ENCODE data around the gene TFB1M. TPM values are rescaled to one million over a fixed set of nuclear protein-coding genes. Genes with fewer than 3 reads are reported as not detected.
A peak's percentile ranks its signal among the peaks of the same experiment; 100 is the strongest.

Gene TFB1M
- total RNA-seq, 8 experiments from 2014 or later, result 14.6 to 38.9 (median 21.0) TPM

- no peak for ATAC-seq (replicated peaks in 6 of 8)
- WGBS, 10 experiments, result 67 to 100% (median 93%) methylated on average over 1 to 2 of the region's 2 CpGs
- in situ Hi-C loops (cut with MboI; ENCODE audit: low pct_unique_long_range_greater_than_20kb in 2 of 9, low sequenced_read_pairs in 9 of 9, unreplicated experiment in 9 of 9), result no loop called here
- Histone ChIP-seq H3K4me1 (replicated peaks in 1 of 2) (peaks cover 0 to 5% of the 10 kb centered on the region in 2 donors), H3K4me3 (no peak overlapping the region), H3K27ac (no peak overlapping the region)
These were observed 2.7 kb downstream of the TFB1M start for GRCh38 chr6:155311583-155311982.

- in situ Hi-C loops (cut with MboI; ENCODE audit: low pct_unique_long_range_greater_than_20kb in 2 of 9, low sequenced_read_pairs in 9 of 9, unreplicated experiment in 9 of 9), result no loop called here
- ATAC-seq (replicated peaks in 6 of 8), result no peak
- Histone ChIP-seq H3K27ac (no peak overlapping the region), H3K4me3 (no peak overlapping the region), H3K4me1 (replicated peaks in 1 of 2) (peaks cover 0 to 5% of the 10 kb centered on the region in 2 donors)
- 82 to 100% (median 94%) methylated on average over 1 to 6 of the region's 6 CpGs for WGBS, 10 experiments
These were observed 3.2 kb downstream of the TFB1M start for GRCh38 chr6:155311086-155311485.

GRCh38 chr6:155310596-155310995 is 3.7 kb downstream of the TFB1M start:
- in situ Hi-C loops (cut with MboI; ENCODE audit: low pct_unique_long_range_greater_than_20kb in 2 of 9, low sequenced_read_pairs in 9 of 9, unreplicated experiment in 9 of 9), result no loop called here
- WGBS, 10 experiments, result 6 to 90% (median 65%) methylated on average over 1 to 2 of the region's 2 CpGs
- ATAC-seq (replicated peaks in 6 of 8), result no peak

GRCh38 chr6:155309150-155309549 is 5.1 kb downstream of the TFB1M start:
- no peak for ATAC-seq (replicated peaks in 6 of 8)
- in situ Hi-C loops (cut with MboI; ENCODE audit: low pct_unique_long_range_greater_than_20kb in 2 of 9, low sequenced_read_pairs in 9 of 9, unreplicated experiment in 9 of 9), result no loop called here

More at GRCh38 chr6:155310596-155310995, 3.7 kb downstream of the TFB1M start:
- Histone ChIP-seq H3K27ac (no peak overlapping the region), H3K4me3 (no peak overlapping the region), H3K4me1 (replicated peaks in 1 of 2) (peaks cover 0 to 5% of the 10 kb centered on the region in 2 donors)

GRCh38 chr6:155306958-155307357 is 7.3 kb downstream of the TFB1M start:
- in situ Hi-C loops (cut with MboI; ENCODE audit: low pct_unique_long_range_greater_than_20kb in 2 of 9, low sequenced_read_pairs in 9 of 9, unreplicated experiment in 9 of 9), result no loop called here
- H3K4me1 ChIP-seq (replicated peaks in 1 of 2), result no peaks in the 10 kb centered on the region
- no peak for ATAC-seq (replicated peaks in 6 of 8)
- no peak overlapping the region for H3K4me3 ChIP-seq
- 20 to 94% (median 81%) methylated on average over 1 to 2 of the region's 2 CpGs; no CpG with 5 or more reads in 6 of the 10 experiments for WGBS, 10 experiments
- H3K27ac ChIP-seq, result no peak overlapping the region

More at GRCh38 chr6:155309150-155309549, 5.1 kb downstream of the TFB1M start:
- no peak overlapping the region for H3K4me3 ChIP-seq
- no peaks in the 10 kb centered on the region for H3K4me1 ChIP-seq (replicated peaks in 1 of 2)
- WGBS, 10 experiments, result 76 to 100% (median 90%) methylated on average over 2 to 4 of the region's 4 CpGs; no CpG with 5 or more reads in 1 of the 10 experiments
- H3K27ac ChIP-seq, result no peak overlapping the region

- Histone ChIP-seq H3K4me3 (no peak overlapping the region), H3K27ac (no peak overlapping the region), H3K4me1 (replicated peaks in 1 of 2) (no peaks in the 10 kb centered on the region)
- WGBS, 10 experiments, result 67 to 100% (median 89%) methylated on average over 2 to 4 of the region's 4 CpGs
- in situ Hi-C loops (cut with MboI; ENCODE audit: low pct_unique_long_range_greater_than_20kb in 2 of 9, low sequenced_read_pairs in 9 of 9, unreplicated experiment in 9 of 9), result no loop called here
- ATAC-seq (replicated peaks in 6 of 8), result no peak
These were observed 10.9 kb downstream of the TFB1M start for GRCh38 chr6:155303361-155303870.

- Histone ChIP-seq H3K4me1 (replicated peaks in 1 of 2) (no peaks in the 10 kb centered on the region), H3K4me3 (no peak overlapping the region), H3K27ac (no peak overlapping the region)
- no peak for ATAC-seq (replicated peaks in 6 of 8)
- in situ Hi-C loops (cut with MboI; ENCODE audit: low pct_unique_long_range_greater_than_20kb in 2 of 9, low sequenced_read_pairs in 9 of 9, unreplicated experiment in 9 of 9), result no loop called here
- 55 to 100% (median 79%) methylated on average over 1 to 2 of the region's 2 CpGs; no CpG with 5 or more reads in 1 of the 10 experiments for WGBS, 10 experiments
These were observed 12.4 kb downstream of the TFB1M start for GRCh38 chr6:155301867-155302266.

GRCh38 chr6:155297669-155298068 is 16.6 kb downstream of the TFB1M start:
- H3K27ac ChIP-seq, result no peak overlapping the region
- H3K4me1 ChIP-seq (replicated peaks in 1 of 2), result no peaks in the 10 kb centered on the region
- in situ Hi-C loops (cut with MboI; ENCODE audit: low pct_unique_long_range_greater_than_20kb in 2 of 9, low sequenced_read_pairs in 9 of 9, unreplicated experiment in 9 of 9), result no loop called here
- no peak overlapping the region for H3K4me3 ChIP-seq
- no peak for ATAC-seq (replicated peaks in 6 of 8)
- WGBS, 10 experiments, result 63 to 100% (median 94%) methylated on average over 1 to 3 of the region's 3 CpGs; no CpG with 5 or more reads in 1 of the 10 experiments

GRCh38 chr6:155292711-155293110 is 21.6 kb downstream of the TFB1M start:
- no peak for ATAC-seq (replicated peaks in 6 of 8)
- no peak overlapping the region for H3K4me3 ChIP-seq
- peaks cover 3 to 13% of the 10 kb centered on the region in 2 donors for H3K4me1 ChIP-seq (replicated peaks in 1 of 2)
- 14 to 93% (median 71%) methylated on average over 1 to 5 of the region's 5 CpGs; no CpG with 5 or more reads in 3 of the 10 experiments for WGBS, 10 experiments
- in situ Hi-C loops (cut with MboI; ENCODE audit: low pct_unique_long_range_greater_than_20kb in 2 of 9, low sequenced_read_pairs in 9 of 9, unreplicated experiment in 9 of 9), result no loop called here
- H3K27ac ChIP-seq, result no peak overlapping the region

- H3K4me1 ChIP-seq (replicated peaks in 1 of 2), result peaks cover 3 to 13% of the 10 kb centered on the region in 2 donors
- WGBS, 10 experiments, result 35 to 100% (median 78%) methylated on average over 1 to 3 of the region's 3 CpGs; no CpG with 5 or more reads in 2 of the 10 experiments
- no peak for ATAC-seq (replicated peaks in 6 of 8)
- H3K27ac ChIP-seq, result no peak overlapping the region
- in situ Hi-C loops (cut with MboI; ENCODE audit: low pct_unique_long_range_greater_than_20kb in 2 of 9, low sequenced_read_pairs in 9 of 9, unreplicated experiment in 9 of 9), result no loop called here
- H3K4me3 ChIP-seq, result no peak overlapping the region
These were observed 23.0 kb downstream of the TFB1M start for GRCh38 chr6:155291291-155291690.

- Histone ChIP-seq H3K4me3 (no peak overlapping the region), H3K27ac (no peak overlapping the region), H3K4me1 (replicated peaks in 1 of 2) (peaks cover 3 to 13% of the 10 kb centered on the region in 2 donors)
- ATAC-seq (replicated peaks in 6 of 8), result no peak
- in situ Hi-C loops (cut with MboI; ENCODE audit: low pct_unique_long_range_greater_than_20kb in 2 of 9, low sequenced_read_pairs in 9 of 9, unreplicated experiment in 9 of 9), result no loop called here
- WGBS, 10 experiments, result 65 to 100% (median 95%) methylated on average over 1 to 5 of the region's 5 CpGs
These were observed 23.8 kb downstream of the TFB1M start for GRCh38 chr6:155290491-155290890.

GRCh38 chr6:155287762-155288161 is 26.5 kb downstream of the TFB1M start:
- 79 to 100% (median 91%) methylated on average over 1 to 2 of the region's 2 CpGs; no CpG with 5 or more reads in 2 of the 10 experiments for WGBS, 10 experiments
- Histone ChIP-seq H3K4me1 (replicated peaks in 1 of 2) (peaks cover 3 to 13% of the 10 kb centered on the region in 2 donors), H3K4me3 (no peak overlapping the region), H3K27ac (no peak overlapping the region)
- in situ Hi-C loops (cut with MboI; ENCODE audit: low pct_unique_long_range_greater_than_20kb in 2 of 9, low sequenced_read_pairs in 9 of 9, unreplicated experiment in 9 of 9), result no loop called here
- ATAC-seq (replicated peaks in 6 of 8), result peak in 1 of 8 experiments; percentile 38

- Histone ChIP-seq H3K4me3 (no peak overlapping the region), H3K27ac (no peak overlapping the region), H3K4me1 (replicated peaks in 1 of 2) (peaks cover 3 to 13% of the 10 kb centered on the region in 2 donors)
- ATAC-seq (replicated peaks in 6 of 8), result no peak
- in situ Hi-C loops (cut with MboI; ENCODE audit: low pct_unique_long_range_greater_than_20kb in 2 of 9, low sequenced_read_pairs in 9 of 9, unreplicated experiment in 9 of 9), result no loop called here
- WGBS, 10 experiments, result 82 to 100% (median 94%) methylated on average over 1 to 4 of the region's 4 CpGs
These were observed 29.5 kb downstream of the TFB1M start for GRCh38 chr6:155284775-155285174.

All from motor neuron (in vitro differentiated cells).